NCI-H446 (cell line): ENCODE results near the gene CLEC2D.
"Not testable (repeated sequence)": the region's sequence is repeated elsewhere in the genome, so short reads cannot be mapped to it uniquely, and the experiment has no call there.

ENCODE experiments used
- DNase-seq, 2 experiments: peaks; one replicate each; lab custom pipeline; 2025; lab: John Stamatoyannopoulos, UW

The CLEC2D gene

DNA sequence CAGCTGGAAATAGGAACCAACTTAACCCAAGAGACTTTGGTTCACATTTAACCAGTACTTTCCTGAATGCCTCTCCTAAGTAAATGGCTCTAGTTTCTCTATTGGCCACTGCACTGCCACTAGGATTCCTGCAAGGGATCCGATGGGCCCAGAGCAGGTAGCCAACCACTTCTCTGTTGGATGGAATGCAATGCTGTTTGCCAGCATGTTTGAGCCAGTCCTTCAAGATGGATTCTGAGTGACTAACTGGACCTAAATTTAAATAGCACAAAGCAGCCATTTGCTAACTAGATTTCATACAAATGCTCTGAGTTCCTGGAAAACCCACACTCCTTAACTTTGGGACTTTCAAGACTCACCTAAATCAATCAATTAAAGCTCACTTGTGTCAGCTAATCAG, 9.5 kb upstream of the CLEC2D start:
- DNase-seq = no peak

DNA sequence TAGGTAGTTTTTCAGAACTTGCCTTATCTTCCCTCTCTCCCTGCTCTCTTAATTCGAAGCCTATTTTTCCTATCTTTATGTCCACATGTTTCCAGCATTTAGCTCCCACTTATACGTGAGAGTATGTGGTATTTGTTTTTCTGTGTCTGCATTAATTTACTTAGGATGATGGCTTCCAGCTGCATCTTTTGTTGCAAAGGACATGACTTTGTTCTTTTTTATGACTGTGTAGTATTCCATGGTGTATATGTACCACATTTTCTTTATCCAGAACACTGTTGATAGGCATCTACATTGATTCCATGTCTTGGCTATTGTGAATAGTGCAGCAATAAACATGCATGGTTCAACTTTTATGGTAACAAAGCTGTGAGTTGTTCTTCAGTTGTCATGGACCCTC, 7.8 kb upstream of the CLEC2D start:
- no peak for DNase-seq

DNA sequence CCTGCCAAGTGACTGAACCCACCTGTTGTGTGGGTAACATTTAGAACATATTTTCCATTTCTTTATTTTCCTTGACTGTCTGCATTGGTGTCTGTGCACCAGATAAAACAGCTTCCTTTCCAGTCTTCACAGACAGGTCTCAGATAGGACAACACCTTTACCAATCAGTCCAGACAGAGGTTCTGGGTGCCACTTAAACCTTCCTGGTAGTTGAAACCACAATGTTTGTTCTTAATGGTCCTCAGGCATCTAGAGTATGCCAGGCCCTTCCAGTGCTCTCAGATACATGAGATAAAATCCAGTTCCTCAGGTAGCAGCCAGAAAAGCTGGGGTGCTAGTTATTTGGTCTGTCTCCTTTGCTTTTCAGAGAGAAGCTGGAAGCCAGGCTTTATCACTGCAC, 7.0 kb upstream of the CLEC2D start:
- no peak for DNase-seq

DNA sequence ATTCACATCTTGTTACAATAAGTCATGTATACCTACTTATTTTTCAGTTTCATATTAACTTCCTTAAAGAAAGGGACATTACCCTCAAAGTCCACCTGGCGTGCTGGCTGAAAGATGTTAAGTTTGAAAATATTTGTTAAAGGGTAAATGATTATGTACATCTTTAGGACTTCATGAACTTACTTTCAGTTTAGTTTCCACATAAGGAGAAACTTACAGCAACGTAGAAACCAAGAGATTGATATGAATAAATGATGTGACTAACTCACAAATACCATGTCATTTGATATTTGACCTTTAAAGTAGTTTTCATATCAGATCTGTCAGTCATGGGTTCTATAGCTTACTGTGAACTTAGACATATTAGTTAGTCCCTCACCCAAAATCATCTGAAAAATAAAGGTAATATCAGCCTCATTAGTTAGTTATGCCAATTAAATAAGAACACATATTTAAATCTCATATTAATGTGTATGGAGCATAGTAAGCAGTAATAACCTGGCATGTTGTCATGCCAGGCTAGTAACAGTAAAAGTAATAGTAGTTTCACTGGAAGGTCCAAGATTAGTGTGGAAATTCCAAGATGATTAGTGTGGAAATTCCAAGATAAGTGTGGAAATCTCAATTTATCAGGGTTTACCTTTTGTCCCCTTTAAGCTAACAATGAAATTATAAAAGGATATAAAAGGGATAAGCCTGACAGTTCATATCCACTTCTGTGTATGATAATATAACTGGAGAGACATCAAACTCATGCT, 1.9 kb upstream of the CLEC2D start:
- DNase-seq = no peak

DNA sequence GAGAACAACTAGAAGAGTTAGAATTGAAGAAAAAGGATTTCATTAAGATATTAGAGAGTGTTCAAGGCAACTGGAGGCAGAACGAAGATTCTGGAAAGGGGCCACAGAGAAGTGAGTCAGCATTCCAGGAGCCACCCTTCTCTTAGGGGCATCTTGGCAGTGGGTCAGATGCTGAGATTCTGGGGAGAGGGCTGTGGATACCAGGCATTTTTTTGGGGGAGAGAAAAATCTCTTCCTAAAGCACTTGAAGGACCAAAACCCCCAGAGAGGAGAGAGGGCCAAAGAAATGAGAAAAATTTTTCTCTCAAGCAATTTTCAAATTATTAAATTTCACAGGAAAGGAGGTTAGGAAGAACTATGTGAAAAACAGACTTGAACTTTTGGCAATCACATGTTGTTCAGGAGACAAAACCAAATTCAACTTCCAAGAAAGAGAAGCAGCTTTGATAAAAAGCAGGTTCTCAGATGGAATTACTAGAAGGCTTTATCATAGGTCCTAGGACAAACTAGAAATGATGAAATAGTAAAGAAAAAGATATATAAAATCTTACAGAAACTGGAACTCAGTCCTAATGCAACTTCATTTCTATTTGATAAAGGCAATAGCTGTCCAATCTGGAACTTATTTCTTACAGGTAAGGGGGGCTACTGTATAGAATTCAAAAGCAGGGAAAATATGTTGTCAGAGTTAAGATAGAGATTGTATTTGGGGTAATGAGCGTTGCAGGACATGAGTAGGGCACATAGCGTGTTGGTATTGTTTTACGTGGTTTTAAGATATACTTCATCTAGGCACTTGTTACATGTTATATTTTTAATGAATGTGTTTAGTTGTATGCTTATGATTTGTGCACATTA, 1.1 kb upstream of the CLEC2D start:
- DNase-seq = no peak

DNA sequence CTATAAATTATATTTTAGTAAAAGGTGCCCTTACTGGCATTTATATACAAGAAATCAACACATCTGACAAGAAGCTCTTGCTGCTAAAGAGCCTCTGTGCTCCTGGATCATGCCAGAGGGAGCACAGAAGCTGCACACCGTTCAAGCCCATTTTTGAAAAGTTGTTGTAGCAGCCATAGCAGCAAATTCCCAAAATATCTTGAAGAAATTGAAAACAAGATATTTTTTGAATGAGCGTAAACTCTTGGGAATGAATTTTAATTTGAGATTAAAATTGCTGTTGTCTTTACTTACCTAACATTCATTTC, 540 bp upstream of the CLEC2D start:
- DNase-seq = no peak

DNA sequence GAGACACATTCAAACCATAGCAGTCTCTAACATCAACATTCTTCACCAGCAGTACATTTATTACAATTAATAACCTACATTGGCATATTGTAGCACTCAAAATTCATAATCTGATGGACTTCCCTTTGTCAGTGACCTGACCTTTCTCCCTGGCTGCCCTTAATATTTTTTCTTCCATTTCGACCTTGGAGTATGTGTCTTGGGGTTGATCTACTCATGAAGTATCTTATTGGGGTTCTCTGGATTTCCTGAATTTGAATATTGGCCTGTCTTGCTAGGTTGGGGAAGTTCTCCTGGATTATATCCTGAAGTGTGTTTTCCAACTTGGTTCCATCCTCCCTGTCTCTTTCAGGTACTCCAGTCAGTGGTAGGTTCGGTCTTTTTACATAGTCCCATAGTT, 2.8 kb downstream of the CLEC2D start:
- DNase-seq = not testable (repeated sequence)

DNA sequence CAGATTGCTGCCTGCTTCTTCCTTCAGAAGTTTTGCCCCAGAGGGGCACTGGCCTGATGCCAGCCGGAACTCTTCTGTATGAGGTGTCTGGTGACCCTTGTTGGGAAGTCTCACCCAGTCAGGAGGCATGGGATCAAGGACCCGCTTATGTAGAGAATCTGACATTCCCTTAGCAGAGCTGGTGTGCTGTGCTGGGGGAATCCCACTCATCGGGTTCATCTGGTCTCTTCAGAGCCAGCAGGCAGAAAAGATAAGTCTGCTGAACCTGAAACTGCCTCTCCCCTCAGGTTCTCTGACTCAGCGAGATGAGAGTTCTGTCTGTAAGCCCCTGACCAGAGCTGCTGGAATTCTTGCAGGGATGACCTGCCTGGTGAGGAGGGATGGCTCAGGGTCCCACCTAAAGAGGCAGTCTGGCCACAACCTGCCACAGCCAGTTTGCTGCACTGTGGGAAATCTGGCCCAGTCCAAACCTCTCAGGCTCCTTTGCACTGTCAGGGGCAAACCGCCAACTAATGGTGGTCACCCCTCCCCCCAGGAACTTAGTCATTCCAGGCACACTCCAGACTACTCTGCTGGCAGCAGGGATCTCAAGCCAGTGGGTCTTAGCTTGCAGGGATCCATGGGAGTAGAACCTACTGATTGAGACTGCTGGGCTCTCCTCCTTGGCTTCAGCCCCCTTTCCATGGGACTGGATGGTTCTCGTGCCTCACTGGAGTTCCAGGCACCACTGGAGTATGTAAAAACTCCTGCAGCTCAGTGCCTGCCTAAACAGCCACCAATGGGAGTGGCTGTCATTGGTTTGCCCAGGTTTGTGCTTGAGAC, 4.1 kb downstream of the CLEC2D start:
- peak in 1 of 2 experiments; percentile 68 for DNase-seq

DNA sequence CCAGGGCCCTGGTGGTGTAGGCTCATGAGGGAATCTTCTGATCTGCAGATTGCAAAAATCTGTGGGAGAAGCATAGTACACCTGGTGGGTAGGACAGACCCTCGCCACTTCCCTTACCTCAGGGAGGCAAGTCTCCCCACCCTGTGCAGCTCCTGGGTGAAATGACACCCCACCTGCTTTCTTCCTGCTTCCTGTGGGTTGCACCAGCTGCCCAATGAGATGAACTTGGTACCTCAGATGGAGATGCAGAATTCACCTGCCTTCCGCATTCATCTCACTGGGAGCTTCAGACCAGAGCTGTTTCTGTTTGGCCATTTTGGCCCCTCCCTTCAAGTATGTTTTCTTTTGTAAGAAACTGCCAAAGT, 4.7 kb downstream of the CLEC2D start:
- DNase-seq = no peak

DNA sequence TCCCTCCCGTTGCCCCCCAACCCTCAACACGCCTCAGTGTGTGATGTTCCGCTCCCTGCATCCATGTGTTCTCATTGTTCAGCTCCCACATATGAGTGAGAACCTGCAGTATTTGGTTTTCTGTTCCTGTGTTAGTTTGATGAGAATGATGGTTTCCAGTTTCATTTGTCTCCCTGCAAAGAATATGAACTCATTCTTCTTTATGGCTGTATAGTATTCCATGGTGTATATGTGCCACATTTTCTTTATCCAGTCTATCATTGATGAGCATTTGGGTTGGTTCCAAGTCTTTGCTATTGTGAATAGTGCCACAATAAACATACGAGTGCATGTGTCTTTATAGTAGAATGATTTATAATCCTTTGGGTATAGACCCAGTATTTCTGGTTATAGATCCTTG, 13.0 kb downstream of the CLEC2D start:
- not testable (repeated sequence) for DNase-seq

DNA sequence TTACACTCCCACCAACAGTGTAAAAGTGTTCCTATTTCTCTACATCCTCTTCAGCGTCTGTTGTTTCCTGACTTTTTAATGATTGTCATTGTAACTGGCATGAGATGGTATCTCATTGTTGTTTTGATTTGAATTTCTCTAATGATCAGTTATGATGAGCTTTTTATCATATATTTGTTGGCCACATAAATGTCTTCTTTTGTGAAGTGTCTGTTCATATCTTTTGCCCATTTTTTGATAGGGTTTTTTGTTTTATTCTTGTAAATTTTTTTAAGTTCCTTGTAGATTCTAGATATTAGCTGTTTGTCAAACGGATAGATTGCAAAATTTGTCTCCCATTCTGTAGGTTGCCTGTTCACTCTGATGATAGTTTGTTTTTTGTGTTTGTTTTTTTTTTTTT, 13.4 kb downstream of the CLEC2D start:
- DNase-seq = not testable (repeated sequence)

DNA sequence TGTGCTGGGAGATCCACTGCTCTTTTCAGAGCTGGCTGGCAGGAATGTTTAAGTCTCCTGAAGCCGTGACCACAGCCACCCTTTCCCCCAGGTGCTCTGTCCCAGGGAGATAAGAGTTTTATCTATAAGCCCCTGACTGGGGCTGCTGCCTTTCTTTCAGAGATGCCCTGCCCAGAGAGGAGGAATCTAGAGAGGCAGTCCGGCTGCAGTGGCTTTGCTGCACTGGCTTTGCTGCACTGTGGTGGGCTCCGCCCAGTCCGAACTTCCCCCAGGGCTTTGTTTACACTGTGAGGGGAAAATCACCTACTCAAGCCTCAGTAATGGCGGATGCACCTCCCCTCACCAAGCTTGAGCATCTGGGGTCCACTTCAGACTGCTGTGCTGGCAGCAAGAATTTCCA, 15.9 kb downstream of the CLEC2D start:
- not testable (repeated sequence) for DNase-seq

DNA sequence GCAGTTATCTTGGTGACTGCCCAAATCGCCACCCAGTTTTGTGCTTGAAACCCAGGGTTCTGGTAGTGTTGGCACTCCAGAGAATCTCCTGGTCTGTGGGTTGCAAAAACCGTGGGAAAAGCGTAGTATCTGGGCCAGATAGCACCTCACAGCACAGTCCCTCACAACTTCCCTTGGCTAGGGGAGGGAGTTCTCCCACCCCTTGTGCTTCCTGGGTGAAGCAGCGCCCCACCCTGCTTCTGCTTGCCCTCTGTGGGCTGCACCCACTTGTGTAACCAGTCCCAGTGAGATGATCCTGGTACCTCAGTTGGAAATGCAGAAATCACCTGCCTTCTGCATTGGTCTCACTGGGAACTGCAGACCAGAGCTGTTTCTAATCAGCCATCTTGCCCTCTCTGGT, 16.4 kb downstream of the CLEC2D start:
- DNase-seq = no peak

DNA sequence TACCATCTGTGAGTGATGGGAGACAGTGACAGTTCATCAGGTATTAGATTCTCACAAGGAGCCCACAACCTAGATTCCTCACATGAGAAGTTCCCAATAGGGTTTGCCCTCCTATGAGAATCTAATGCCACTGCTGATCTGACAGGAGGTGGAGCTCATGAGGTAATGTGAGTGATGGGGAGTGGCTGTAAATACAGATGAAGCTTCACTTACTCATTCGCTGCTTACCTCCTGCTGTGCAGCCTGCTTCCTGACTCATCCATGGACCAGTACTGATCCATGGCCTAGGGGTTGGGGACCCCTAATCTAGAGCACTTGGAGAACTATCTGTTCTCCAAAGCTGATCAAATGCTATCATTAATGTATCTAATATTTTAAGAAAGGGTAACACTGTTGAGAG, 17.7 kb downstream of the CLEC2D start:
- no peak for DNase-seq

DNA sequence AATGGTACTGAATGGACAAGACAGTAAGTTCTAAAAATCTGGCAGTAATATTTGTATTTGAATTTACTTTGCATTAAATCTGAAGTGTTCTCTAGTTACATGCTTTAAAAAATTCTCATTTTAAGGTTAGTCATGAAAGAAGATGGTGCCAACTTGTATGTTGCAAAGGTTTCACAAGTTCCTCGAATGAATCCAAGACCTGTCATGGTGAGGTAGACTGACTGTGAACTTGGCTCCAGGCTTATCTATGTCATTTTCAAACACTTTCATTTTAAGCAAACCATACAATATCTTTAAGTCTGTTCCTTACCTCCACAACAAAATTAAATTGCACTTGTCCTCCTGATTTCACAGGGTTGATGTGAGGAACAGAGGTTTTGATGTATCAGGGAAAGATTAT, 23.4 kb downstream of the CLEC2D start:
- DNase-seq = no peak

DNA sequence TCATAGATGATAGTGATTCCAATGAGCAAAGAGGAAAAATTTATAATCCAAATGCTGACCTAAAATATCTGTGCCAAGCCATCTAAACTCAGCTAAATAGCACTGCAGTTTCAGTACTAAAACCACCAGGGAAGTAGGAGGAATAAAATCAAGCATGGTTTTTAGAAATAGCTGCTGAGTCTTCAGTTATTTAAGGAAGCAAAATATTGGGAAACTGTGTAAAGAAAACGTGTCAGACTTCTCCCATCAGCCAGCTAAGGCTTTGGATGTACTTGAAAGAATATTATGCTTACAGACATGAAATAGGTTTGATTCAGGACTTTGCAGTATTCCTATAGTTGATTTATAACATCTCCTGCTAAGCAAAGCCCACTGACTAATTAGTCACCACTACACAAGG, 24.7 kb downstream of the CLEC2D start:
- no peak for DNase-seq

DNA sequence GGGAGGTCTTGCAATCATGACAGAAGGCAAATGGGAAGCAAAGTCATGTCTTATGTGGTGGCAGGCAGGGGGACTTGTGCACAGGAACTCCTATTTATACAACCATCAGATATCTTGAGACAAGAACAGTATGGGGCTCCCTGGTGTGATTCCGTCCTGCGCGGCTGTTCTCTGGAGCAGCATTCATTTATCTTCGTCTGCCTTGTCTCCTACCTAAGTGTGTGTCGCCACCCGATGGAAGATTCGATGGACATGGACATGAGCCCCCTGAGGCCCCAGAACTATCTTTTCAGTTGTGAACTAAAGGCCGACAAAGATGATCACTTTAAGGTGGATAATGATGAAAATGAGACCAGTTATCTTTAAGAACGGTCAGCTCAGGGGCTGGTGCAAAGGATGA, 25.6 kb downstream of the CLEC2D start:
- DNase-seq = not testable (repeated sequence)

DNA sequence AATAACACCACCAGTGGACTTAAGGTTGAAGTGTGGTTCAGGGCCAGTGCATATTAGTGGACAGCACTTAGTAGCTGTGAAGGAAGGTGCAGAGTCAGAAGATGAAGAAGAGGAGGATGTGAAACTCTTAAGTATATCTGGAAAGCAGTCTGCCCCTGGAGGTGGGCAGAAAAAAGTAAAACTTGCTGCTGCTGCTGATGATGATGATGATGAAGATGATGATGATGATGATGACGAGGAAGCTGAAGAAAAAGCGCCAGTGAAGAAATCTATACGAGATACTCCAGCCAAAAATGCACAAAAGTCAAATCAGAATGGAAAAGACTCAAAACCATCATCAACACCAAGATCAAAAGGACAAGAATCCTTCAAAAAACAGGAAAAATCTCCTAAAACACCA, 26.1 kb downstream of the CLEC2D start:
- DNase-seq = not testable (repeated sequence)

DNA sequence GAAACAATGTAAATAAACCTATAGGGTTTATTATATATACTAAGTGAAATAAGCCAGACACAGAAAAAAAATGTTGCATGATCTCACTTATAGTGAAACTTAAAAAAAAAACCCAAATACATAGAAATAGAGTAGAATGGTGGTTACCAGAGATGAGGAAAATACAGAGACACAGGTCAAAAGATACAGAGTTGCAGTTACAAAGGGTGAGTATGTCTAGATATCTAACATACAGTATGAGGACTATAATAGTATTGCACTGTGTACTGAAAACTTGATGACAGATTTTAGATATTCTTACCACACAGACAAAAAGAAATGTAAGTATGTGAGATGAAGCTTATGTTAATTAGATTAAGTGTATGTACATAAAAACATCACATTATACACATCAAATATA, 28.1 kb downstream of the CLEC2D start:
- DNase-seq = no peak

DNA sequence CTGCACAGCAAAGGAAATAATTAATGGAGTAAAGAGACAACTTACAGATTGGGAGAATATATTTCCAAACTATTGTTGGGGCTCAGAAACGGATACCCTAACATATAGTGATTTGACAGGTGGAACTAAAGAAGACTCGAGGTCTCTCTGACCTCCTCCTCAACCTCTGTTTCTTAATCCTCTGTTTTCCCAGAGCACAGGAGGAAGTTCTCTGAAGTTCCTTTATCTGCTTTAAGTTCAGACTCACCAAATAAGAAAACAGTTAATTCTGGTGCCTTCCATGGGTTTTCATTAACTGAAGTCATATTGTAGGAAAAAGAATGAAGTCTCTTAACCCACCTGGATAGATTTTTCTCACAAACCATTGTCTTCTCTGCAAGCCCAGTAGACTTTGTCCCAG, 29.2 kb downstream of the CLEC2D start:
- DNase-seq = no peak

DNA sequence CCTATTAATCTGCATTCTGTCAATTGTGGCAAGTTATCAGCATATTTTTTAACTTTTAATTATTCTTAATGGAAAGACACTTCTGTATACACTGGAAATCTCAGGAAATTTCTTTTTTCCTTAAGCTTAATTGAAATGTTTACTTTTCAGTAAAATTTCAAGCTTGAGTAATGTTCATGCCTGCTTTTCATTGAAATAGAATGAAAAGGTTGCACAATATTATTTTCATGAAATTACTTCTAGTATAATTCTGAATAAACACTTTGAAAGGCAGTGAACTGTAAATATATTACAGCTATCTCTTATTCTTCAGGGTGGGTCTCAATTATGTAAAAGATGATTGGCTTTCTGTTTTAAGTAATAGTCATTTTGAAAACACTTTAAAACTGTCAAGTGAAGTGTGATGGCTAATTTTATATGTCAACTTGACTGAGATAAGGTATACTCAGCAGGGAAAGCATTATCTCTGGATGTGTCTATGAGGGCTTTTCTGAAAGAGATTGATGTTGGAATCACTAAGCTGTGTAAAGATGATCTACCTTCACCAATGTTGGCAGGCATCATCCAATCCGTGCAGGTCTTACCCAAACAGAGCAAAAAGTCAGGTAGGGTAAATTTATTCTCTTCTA, 29.9 kb downstream of the CLEC2D start:
- DNase-seq = no peak

DNA sequence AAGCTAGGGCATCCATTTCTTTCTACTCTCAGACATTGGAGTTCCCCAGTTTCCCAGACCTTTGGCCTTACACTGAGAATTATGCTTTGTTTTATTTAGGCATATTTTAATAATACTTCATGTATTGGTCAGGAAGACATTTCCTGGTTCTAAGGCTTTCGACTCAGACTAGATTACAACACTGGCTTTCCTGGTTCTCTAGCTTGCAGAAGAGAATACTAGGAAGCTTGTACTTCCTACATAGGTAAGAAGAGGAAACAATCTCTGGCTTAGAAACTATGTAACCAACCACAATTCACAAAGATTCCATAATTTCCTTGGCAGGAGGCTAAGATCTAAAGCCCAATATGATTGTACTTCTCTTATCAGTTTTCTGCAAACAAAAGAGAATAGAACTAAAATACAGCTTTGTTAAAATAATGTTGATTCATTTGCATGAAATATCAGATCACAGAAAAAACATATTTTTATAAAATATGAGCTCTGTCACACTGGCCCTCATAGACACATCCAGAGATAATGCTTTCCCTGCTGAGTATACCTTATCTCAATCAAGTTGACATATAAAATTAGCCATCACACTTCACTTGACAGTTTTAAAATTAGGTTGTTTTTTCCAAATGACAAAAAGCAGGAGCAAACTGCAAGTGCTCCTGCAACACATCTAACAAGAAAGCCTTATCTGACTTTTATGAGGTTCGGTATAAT, 30.5 kb downstream of the CLEC2D start:
- no peak for DNase-seq
